ENCODE measurements around the gene ACAP3.

- TF ChIP-seq BHLHE40 (IDR thresholded peaks at IDR 0.05; ENCODE audit: borderline replicate concordance) (no peak), ELF4 (IDR thresholded peaks at IDR 0.05) (no peak), SUZ12 (IDR thresholded peaks at IDR 0.05) (no peak), SP1 (IDR thresholded peaks at IDR 0.05) (no peak), FOXM1 (IDR thresholded peaks at IDR 0.05; ENCODE audit: borderline replicate concordance) (no peak), FOXA1 (IDR thresholded peaks at IDR 0.05) (no peak), LEF1 (IDR thresholded peaks at IDR 0.05; ENCODE audit: borderline replicate concordance) (no peak), ARNT (IDR thresholded peaks at IDR 0.05) (no peak), PKNOX1 (IDR thresholded peaks at IDR 0.05) (no peak)
These were observed 2.3 kb upstream of the ACAP3 start for GRCh38 chr1:1310109-1310385.

Measured in HEK293T (cell line).